HepG2 (cell line): ENCODE measurements around the gene ALG14. TPM values are rescaled to one million over a fixed set of nuclear protein-coding genes. Genes with fewer than 3 reads are reported as not detected.
A peak's percentile ranks its signal among the peaks of the same experiment; 100 is the strongest.

Experiments used
- AGO2 ChIP-seq: fragments of 200-400 bp; formaldehyde crosslinking; optimal IDR thresholded peaks from 2 replicates; pipeline ENCODE3; 2017; ENCODE audit warnings: mild to moderate bottlenecking, low read depth, low read length, moderate library complexity
- CREM ChIP-seq, 2 experiments: sonication (generic) in 1 of 2; formaldehyde crosslinking in 1 of 2; IDR thresholded peaks; 2 replicates each; pipeline versions ENCODE4 v1.4.0 to v1.6.1; 2016 to 2020; ENCODE audit warnings: antibody characterized with exemption in 1 of 2, mild to moderate bottlenecking in 1 of 2, missing genetic modification reagents in 1 of 2
- ELF4 ChIP-seq: sonication (generic); formaldehyde crosslinking; IDR thresholded peaks from 2 replicates; pipeline ENCODE4 v1.5.0; 2020; ENCODE audit warnings: missing genetic modification reagents, mild to moderate bottlenecking, moderate library complexity, borderline replicate concordance
- GABPA ChIP-seq, 2 experiments: IDR thresholded peaks; 2 replicates each; pipeline ENCODE4 v1.6.1; 2011 to 2016; ENCODE audit warnings: low read depth in 2 of 2, low read length in 1 of 2, missing biosample characterization in 1 of 2, missing genetic modification characterization in 1 of 2
- JARID2 ChIP-seq: sonication (generic); formaldehyde crosslinking; IDR thresholded peaks from 2 replicates; pipeline ENCODE4 v1.8.1; 2023; ENCODE audit warnings: missing genetic modification reagents, inconsistent platforms; ENCODE audit not compliant: insufficient replicate concordance
- KDM2A ChIP-seq: sonication (generic); formaldehyde crosslinking; IDR thresholded peaks from 2 replicates; pipeline ENCODE4 v1.4.0; 2020; ENCODE audit warnings: low read depth, missing genetic modification reagents, borderline replicate concordance
- KLF12 ChIP-seq: sonication (generic); formaldehyde crosslinking; IDR thresholded peaks from 2 replicates; pipeline ENCODE4 v1.4.0; 2020; ENCODE audit warnings: missing genetic modification reagents, borderline replicate concordance
- REST ChIP-seq, 2 experiments: IDR thresholded peaks; 2 replicates each; pipeline ENCODE4 v1.6.1; 2011 to 2012; ENCODE audit warnings: low read length in 2 of 2, borderline replicate concordance in 1 of 2, low read depth in 1 of 2, mild to moderate bottlenecking in 1 of 2, moderate library complexity in 1 of 2
- SNAPC2 ChIP-seq: sonication (generic); formaldehyde crosslinking; IDR thresholded peaks from 2 replicates; pipeline ENCODE4 v1.8.1; 2022; ENCODE audit warnings: mild to moderate bottlenecking, missing genetic modification reagents
- ZNF891 ChIP-seq: sonication (generic); formaldehyde crosslinking; IDR thresholded peaks from 2 replicates; pipeline ENCODE4 v1.5.0; 2020; ENCODE audit warnings: mild to moderate bottlenecking, missing genetic modification reagents
- polyA plus RNA-seq, 8 experiments: library from polyadenylated mRNA; depleted of rRNA in 3 of 8; stranded (reverse) in 7 of 8; unstranded in 1 of 8; fragments of >200 nt; fragmentation: Illumina TruSeq in 4 of 8; extraction: Trizol in 4 of 8; gene quantifications; 2 replicates each; pipeline versions ENCODE4 v1.2.1 to v1.2.3, GENCODE V29; 2011 to 2016; ENCODE audit warnings: low read depth in 4 of 8, missing spikeins in 1 of 8, mixed read lengths in 1 of 8; ENCODE audit not compliant: insufficient read depth in 1 of 8
- total RNA-seq, 5 experiments: library from RNA; depleted of rRNA; stranded (reverse); fragments of >200 nt; fragmentation: Illumina TruSeq; extraction: Trizol; gene quantifications; 2 replicates each; pipeline ENCODE4 v1.2.3, GENCODE V29; 2016; ENCODE audit warnings: low read depth in 1 of 5
- TF ChIP-seq, protein P1 (sequence below): sonication (generic); formaldehyde crosslinking; IDR thresholded peaks from 2 replicates; pipeline ENCODE4 v1.4.0; 2020; ENCODE audit warnings: missing genetic modification reagents
- TF ChIP-seq, protein P2 (sequence below): sonication (generic); formaldehyde crosslinking; IDR thresholded peaks from 2 replicates; pipeline ENCODE4 v1.4.0; 2020; ENCODE audit warnings: missing genetic modification reagents
- TF ChIP-seq, protein P3 (sequence below): IDR thresholded peaks from 2 replicates; pipeline ENCODE4 v1.6.1; 2016; ENCODE audit warnings: missing biosample characterization, missing genetic modification reagents, low read depth
- TF ChIP-seq, protein P4 (sequence below): IDR thresholded peaks from 2 replicates; pipeline ENCODE4 v1.6.1; 2016; ENCODE audit warnings: low read depth, borderline replicate concordance
- TF ChIP-seq, protein P5 (sequence below): sonication (generic); formaldehyde crosslinking; IDR thresholded peaks from 2 replicates; pipeline ENCODE4 v1.8.1; 2023; ENCODE audit warnings: mild to moderate bottlenecking, inconsistent platforms, moderate library complexity, missing genetic modification reagents, borderline replicate concordance

The ALG14 gene
- total and polyA plus RNA-seq, 2 of the 13 experiments (the other 11 are each of a cell fraction or from before 2014, with no cell fraction given) = 4.5 to 12.7 TPM

- TF ChIP-seq, protein P1, sequence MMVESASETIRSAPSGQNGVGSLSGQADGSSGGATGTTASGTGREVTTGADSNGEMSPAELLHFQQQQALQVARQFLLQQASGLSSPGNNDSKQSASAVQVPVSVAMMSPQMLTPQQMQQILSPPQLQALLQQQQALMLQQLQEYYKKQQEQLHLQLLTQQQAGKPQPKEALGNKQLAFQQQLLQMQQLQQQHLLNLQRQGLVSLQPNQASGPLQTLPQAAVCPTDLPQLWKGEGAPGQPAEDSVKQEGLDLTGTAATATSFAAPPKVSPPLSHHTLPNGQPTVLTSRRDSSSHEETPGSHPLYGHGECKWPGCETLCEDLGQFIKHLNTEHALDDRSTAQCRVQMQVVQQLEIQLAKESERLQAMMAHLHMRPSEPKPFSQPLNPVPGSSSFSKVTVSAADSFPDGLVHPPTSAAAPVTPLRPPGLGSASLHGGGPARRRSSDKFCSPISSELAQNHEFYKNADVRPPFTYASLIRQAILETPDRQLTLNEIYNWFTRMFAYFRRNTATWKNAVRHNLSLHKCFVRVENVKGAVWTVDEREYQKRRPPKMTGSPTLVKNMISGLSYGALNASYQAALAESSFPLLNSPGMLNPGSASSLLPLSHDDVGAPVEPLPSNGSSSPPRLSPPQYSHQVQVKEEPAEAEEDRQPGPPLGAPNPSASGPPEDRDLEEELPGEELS = 0 out of 2 replicates have a peak, but pooled peaks have one; percentile 24
- TF ChIP-seq JARID2 = peak; percentile 17
- TF ChIP-seq, protein P2, sequence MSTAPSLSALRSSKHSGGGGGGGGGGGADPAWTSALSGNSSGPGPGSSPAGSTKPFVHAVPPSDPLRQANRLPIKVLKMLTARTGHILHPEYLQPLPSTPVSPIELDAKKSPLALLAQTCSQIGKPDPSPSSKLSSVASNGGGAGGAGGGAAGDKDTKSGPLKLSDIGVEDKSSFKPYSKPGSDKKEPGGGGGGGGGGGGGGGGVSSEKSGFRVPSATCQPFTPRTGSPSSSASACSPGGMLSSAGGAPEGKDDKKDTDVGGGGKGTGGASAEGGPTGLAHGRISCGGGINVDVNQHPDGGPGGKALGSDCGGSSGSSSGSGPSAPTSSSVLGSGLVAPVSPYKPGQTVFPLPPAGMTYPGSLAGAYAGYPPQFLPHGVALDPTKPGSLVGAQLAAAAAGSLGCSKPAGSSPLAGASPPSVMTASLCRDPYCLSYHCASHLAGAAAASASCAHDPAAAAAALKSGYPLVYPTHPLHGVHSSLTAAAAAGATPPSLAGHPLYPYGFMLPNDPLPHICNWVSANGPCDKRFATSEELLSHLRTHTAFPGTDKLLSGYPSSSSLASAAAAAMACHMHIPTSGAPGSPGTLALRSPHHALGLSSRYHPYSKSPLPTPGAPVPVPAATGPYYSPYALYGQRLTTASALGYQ (CRISPR knock-in tag) = 0 out of 2 replicates have a peak, but pooled peaks have one; percentile 17
- peak; percentile 78 for TF ChIP-seq ZNF891 (CRISPR knock-in tag)
- TF ChIP-seq SNAPC2 (CRISPR knock-in tag) = no peak
- no peak for TF ChIP-seq AGO2
- TF ChIP-seq REST (IDR thresholded peaks at IDR 0.05; ENCODE audit: borderline replicate concordance in 1 of 2, low read depth in 1 of 2, low read length in 2 of 2) = no peak; a peak in 1 of 4 replicates
- TF ChIP-seq, protein P3, sequence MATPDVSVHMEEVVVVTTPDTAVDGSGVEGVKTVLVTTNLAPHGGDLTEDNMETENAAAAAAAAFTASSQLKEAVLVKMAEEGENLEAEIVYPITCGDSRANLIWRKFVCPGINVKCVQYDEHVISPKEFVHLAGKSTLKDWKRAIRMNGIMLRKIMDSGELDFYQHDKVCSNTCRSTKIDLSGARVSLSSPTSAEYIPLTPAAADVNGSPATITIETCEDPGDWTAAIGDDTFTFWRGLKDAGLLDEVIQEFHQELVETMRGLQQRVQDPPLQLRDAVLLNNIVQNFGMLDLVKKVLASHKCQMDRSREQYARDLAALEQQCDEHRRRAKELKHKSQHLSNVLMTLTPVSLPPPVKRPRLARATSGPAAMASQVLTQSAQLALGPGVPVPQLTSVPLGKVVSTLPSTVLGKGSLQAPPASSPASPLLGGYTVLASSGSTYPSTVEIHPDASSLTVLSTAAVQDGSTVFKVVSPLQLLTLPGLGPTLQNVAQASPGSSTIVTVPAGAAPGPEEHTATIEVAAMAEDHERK (CRISPR knock-in tag) = peak; percentile 40; the same call in 1 of the 2 replicates
- TF ChIP-seq ELF4 (CRISPR knock-in tag) = peak; percentile 88
- peak; percentile 96 for TF ChIP-seq CREM (IDR thresholded peaks at IDR 0.05)
- TF ChIP-seq CREM (CRISPR knock-in tag; IDR thresholded peaks at IDR 0.05) = no peak
- TF ChIP-seq, protein P4, sequence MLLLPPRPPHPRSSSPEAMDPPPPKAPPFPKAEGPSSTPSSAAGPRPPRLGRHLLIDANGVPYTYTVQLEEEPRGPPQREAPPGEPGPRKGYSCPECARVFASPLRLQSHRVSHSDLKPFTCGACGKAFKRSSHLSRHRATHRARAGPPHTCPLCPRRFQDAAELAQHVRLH (CRISPR knock-in tag) = peak; percentile 70; the same call in 1 of the 2 replicates
- TF ChIP-seq, protein P5, sequence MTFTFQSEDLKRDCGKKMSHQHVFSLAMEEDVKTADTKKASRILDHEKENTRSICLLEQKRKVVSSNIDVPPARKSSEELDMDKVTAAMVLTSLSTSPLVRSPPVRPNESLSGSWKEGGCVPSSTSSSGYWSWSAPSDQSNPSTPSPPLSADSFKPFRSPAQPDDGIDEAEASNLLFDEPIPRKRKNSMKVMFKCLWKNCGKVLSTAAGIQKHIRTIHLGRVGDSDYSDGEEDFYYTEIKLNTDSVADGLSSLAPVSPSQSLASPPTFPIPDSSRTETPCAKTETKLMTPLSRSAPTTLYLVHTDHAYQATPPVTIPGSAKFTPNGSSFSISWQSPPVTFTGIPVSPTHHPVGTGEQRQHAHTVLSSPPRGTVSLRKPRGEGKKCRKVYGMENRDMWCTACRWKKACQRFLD = peak; percentile 82; the same call in 1 of the 2 replicates
- TF ChIP-seq KDM2A (CRISPR knock-in tag) = peak; percentile 93
- no peak for TF ChIP-seq GABPA (IDR thresholded peaks at IDR 0.05; ENCODE audit: low read depth, low read length)
- TF ChIP-seq GABPA (CRISPR knock-in tag; IDR thresholded peaks at IDR 0.05; ENCODE audit: low read depth) = peak; percentile 83
- peak; percentile 58; the same call in 1 of the 2 replicates for TF ChIP-seq KLF12 (CRISPR knock-in tag)
These were observed at the start of gene ALG14 (continued) for GRCh38 chr1:95072532-95073419.
